Measurements from ENCODE around the gene DNMT3A. TPM values are rescaled to one million over a fixed set of nuclear protein-coding genes. Genes with fewer than 3 reads are reported as not detected.

Gene DNMT3A
- total and polyA plus RNA-seq, 2 experiments from 2014 or later = 47.2 to 80.4 TPM

- no peak for TF ChIP-seq ETS1 (IDR thresholded peaks at IDR 0.05)
- no peak for TF ChIP-seq REST (IDR thresholded peaks at IDR 0.05; ENCODE audit: unreplicated experiment)
- TF ChIP-seq ZNF114 (CRISPR knock-in tag; IDR thresholded peaks at IDR 0.05) = no peak
- TF ChIP-seq EZH2phosphoT487 (IDR thresholded peaks at IDR 0.05; ENCODE audit: unreplicated experiment) = no peak
- no peak for TF ChIP-seq CREB1 (CRISPR knock-in tag; IDR thresholded peaks at IDR 0.05; ENCODE audit: low read depth)
- TF ChIP-seq NANOG (IDR thresholded peaks at IDR 0.05; ENCODE audit: borderline replicate concordance) = no peak
- no peak for TF ChIP-seq EZH2 (IDR thresholded peaks at IDR 0.05; ENCODE audit: low read depth, unreplicated experiment)
- no peak for TF ChIP-seq STAT1 (IDR thresholded peaks at IDR 0.05; ENCODE audit: unreplicated experiment)
These were observed 72.5 kb downstream of the DNMT3A start (continued) for GRCh38 chr2:25269233-25269632.

GRCh38 chr2:25268139-25268538 is 73.6 kb downstream of the DNMT3A start:
- H3K9me2 ChIP-seq (ENCODE audit: insufficient read depth) = no peaks in the 10 kb centered on the region
- no peak for ATAC-seq
- no peaks in the 10 kb centered on the region for H4K20me1 ChIP-seq (replicated peaks; ENCODE audit: insufficient read depth)
- Mint-ChIP-seq H3K27me3 (ENCODE audit: insufficient read depth, low read depth, poor library complexity) (peaks cover 18% of the 10 kb centered on the region), H3K27ac (no peak overlapping the region), H3K4me1 (peaks cover 34% of the 10 kb centered on the region), H3K4me3 (no peak overlapping the region), H3K36me3 (ENCODE audit: low read depth) (peaks cover 4% of the 10 kb centered on the region; the same call in 1 of the 3 replicates), H3K9me3 (no peaks in the 10 kb centered on the region; the same call in 2 of the 3 replicates)
- H3K36me3 ChIP-seq (ENCODE audit: insufficient read depth) = no peaks in the 10 kb centered on the region; the same call in 1 of the 2 replicates
- H2AFZ ChIP-seq = no peak overlapping the region
- H3K27me3 ChIP-seq (ENCODE audit: insufficient read depth) = no peaks in the 10 kb centered on the region
- H3K4me1 ChIP-seq (ENCODE audit: insufficient read depth) = peaks cover 26% of the 10 kb centered on the region
- H3K4me3 ChIP-seq = no peak overlapping the region
- H3K27ac ChIP-seq (ENCODE audit: low read depth) = no peak overlapping the region
- no peaks in the 10 kb centered on the region for H3K79me2 ChIP-seq (replicated peaks; ENCODE audit: insufficient read depth)
- no peak overlapping the region for H3K4me2 ChIP-seq
- 0 out of 2 replicates have a peak, but pooled peaks cover 4% of the 10 kb centered on the region for H3F3A ChIP-seq (replicated peaks; ENCODE audit: low read depth)
- no peak for DNase-seq (ENCODE audit: low spot score)
- TF ChIP-seq ZNF462 (CRISPR knock-in tag; IDR thresholded peaks at IDR 0.05) (no peak), ZNF331 (CRISPR knock-in tag; IDR thresholded peaks at IDR 0.05; ENCODE audit: low read depth) (no peak), EZH2 (IDR thresholded peaks at IDR 0.05; ENCODE audit: low read depth, unreplicated experiment) (no peak), CREB1 (CRISPR knock-in tag; IDR thresholded peaks at IDR 0.05; ENCODE audit: low read depth) (no peak), REST (IDR thresholded peaks at IDR 0.05; ENCODE audit: unreplicated experiment) (no peak), STAT1 (IDR thresholded peaks at IDR 0.05; ENCODE audit: unreplicated experiment) (no peak), NANOG (IDR thresholded peaks at IDR 0.05; ENCODE audit: borderline replicate concordance) (no peak), EZH2phosphoT487 (IDR thresholded peaks at IDR 0.05; ENCODE audit: unreplicated experiment) (no peak)

All from GM23338 (cell line).